Activated CD4-positive, alpha-beta T cell treated with anti-CD3 and anti-CD28 coated beads for 36 hours (primary cell): ENCODE data around the gene KIF1A. TPM values are rescaled to one million over a fixed set of nuclear protein-coding genes. Genes with fewer than 3 reads are reported as not detected.
A peak's percentile ranks its signal among the peaks of the same experiment; 100 is the strongest.

Source experiments
- ATAC-seq: fragments of 200-7000 bp; cut with Tn5 transposase; one replicate; pipeline ENCODE4 v1.10.0; 2021; ENCODE audit warnings: mild to moderate bottlenecking, moderate library complexity
- CTCF ChIA-PET: fragments of 350-600 bp; sonication (Branson Sonifier 250); formaldehyde crosslinking; loops from one replicate; lab custom pipeline; 2021; ENCODE audit warnings: antibody characterized with exemption; lab: Charles Lee
- POLR2A ChIA-PET: fragments of 350-600 bp; sonication (Branson Sonifier 250); formaldehyde crosslinking; loops from one replicate; lab custom pipeline; 2021; ENCODE audit warnings: antibody characterized with exemption, inconsistent platforms; lab: Charles Lee
- DNase-seq: peaks from one replicate; pipeline ENCODE4 v3.0.0-alpha.2; 2020
- H3K27ac Mint-ChIP-seq: one replicate; pipeline ENCODE4 v1.8.0; 2021; ENCODE audit warnings: mixed read lengths
- H3K27me3 Mint-ChIP-seq: one replicate; pipeline ENCODE4 v1.8.0; 2021; ENCODE audit warnings: mixed read lengths
- H3K36me3 Mint-ChIP-seq: one replicate; pipeline ENCODE4 v1.8.0; 2021; ENCODE audit warnings: low read depth, mixed read lengths
- H3K4me1 Mint-ChIP-seq: one replicate; pipeline ENCODE4 v1.8.0; 2021; ENCODE audit warnings: mixed read lengths
- H3K4me3 Mint-ChIP-seq: one replicate; pipeline ENCODE4 v1.8.0; 2021; ENCODE audit warnings: mild to moderate bottlenecking, moderate library complexity, mixed read lengths
- H3K9me3 Mint-ChIP-seq: one replicate; pipeline ENCODE4 v1.8.0; 2021; ENCODE audit warnings: low read depth, mixed read lengths
- intact Hi-C, 2 experiments: fragments of 100-400 bp; cut with DNase I in 1 of 2; cut with micrococcal nuclease in 1 of 2; formaldehyde crosslinking; loops; one replicate each; pipeline versions ENCODE4 v1.14.2 to v1.15.1; 2022 to 2024; cut with DNase I, micrococcal nuclease
- total RNA-seq, 2 experiments: library from RNA; stranded (reverse); gene quantifications; one replicate each; pipeline ENCODE4 v1.2.3, GENCODE V29; 2021

Gene KIF1A
- total RNA-seq, 2 experiments from 2014 or later, result 4.6 to 8.2 TPM

GRCh38 chr2:240823449-240824336 is 3.7 kb upstream of the KIF1A start:
- no peak overlapping the region for H3K4me3 Mint-ChIP-seq
- no peak overlapping the region for H3K27ac Mint-ChIP-seq
- DNase-seq (no peak), ATAC-seq (no peak)
- intact Hi-C loops, result no loop called here
- CTCF ChIA-PET, result no interaction called here
- H3K27me3 Mint-ChIP-seq, result peaks cover 54% of the 10 kb centered on the region
- no peaks in the 10 kb centered on the region for H3K36me3 Mint-ChIP-seq
- no peaks in the 10 kb centered on the region for H3K9me3 Mint-ChIP-seq
- peaks cover 6% of the 10 kb centered on the region for H3K4me1 Mint-ChIP-seq
- POLR2A ChIA-PET, result no interaction called here

- no peak for DNase-seq
- POLR2A ChIA-PET, result no interaction called here
- H3K4me1 Mint-ChIP-seq, result peaks cover 6% of the 10 kb centered on the region
These were observed 2.3 kb upstream of the KIF1A start for GRCh38 chr2:240822280-240822847.

GRCh38 chr2:240821429-240821778 is 1.4 kb upstream of the KIF1A start:
- no peaks in the 10 kb centered on the region for H3K36me3 Mint-ChIP-seq
- ATAC-seq (no peak), DNase-seq (no peak)
- POLR2A ChIA-PET, result no interaction called here
- H3K4me3 Mint-ChIP-seq, result peak overlapping the region; percentile 60
- H3K4me1 Mint-ChIP-seq, result peaks cover 6% of the 10 kb centered on the region
- no peaks in the 10 kb centered on the region for H3K9me3 Mint-ChIP-seq
- intact Hi-C loops, result no loop called here
- peaks cover 49% of the 10 kb centered on the region for H3K27me3 Mint-ChIP-seq
- no peak overlapping the region for H3K27ac Mint-ChIP-seq
- CTCF ChIA-PET, result interaction anchor here (0.6 kb wide), 1 partner anchor 18 kb away, joined by 3 read pairs; no protein-coding TSS in a partner anchor

More at GRCh38 chr2:240822280-240822847, 2.3 kb upstream of the KIF1A start:
- Mint-ChIP-seq H3K36me3 (no peaks in the 10 kb centered on the region), H3K27ac (no peak overlapping the region), H3K27me3 (peaks cover 58% of the 10 kb centered on the region), H3K4me3 (no peak overlapping the region), H3K9me3 (no peaks in the 10 kb centered on the region)
- ATAC-seq, result no peak
- CTCF ChIA-PET, result interaction anchor here (0.6 kb wide), 1 partner anchor 309 kb away, joined by 4 read pairs; no protein-coding TSS in a partner anchor
- intact Hi-C loops, result no loop called here

- Mint-ChIP-seq H3K27me3 (peaks cover 47% of the 10 kb centered on the region), H3K4me3 (peak overlapping the region; percentile 60), H3K9me3 (no peaks in the 10 kb centered on the region), H3K4me1 (peaks cover 6% of the 10 kb centered on the region), H3K36me3 (no peaks in the 10 kb centered on the region), H3K27ac (no peak overlapping the region)
- ATAC-seq (peak; percentile 54), DNase-seq (peak; percentile 52)
- POLR2A ChIA-PET, result no interaction called here
- intact Hi-C loops, result no loop called here
- CTCF ChIA-PET, result interaction anchor here (0.6 kb wide), 1 partner anchor 19 kb away, joined by 3 read pairs; no protein-coding TSS in a partner anchor
These were observed 799 bp upstream of the KIF1A start for GRCh38 chr2:240820607-240821428.

- no peak for ATAC-seq
- Mint-ChIP-seq H3K4me1 (peaks cover 6% of the 10 kb centered on the region), H3K27ac (no peak overlapping the region), H3K27me3 (peaks cover 38% of the 10 kb centered on the region), H3K36me3 (no peaks in the 10 kb centered on the region), H3K9me3 (peaks cover 2% of the 10 kb centered on the region), H3K4me3 (no peak overlapping the region)
- intact Hi-C loops, result loop anchor here in 1 of 2 experiments (1.0 kb wide), 1 partner anchor 13 kb away; no protein-coding TSS in a partner anchor
- peak; percentile 26 for DNase-seq
- ChIA-PET CTCF (interaction anchor here (0.6 kb wide), 1 partner anchor 545 kb away, joined by 3 read pairs; no protein-coding TSS in a partner anchor), POLR2A (no interaction called here)
These were observed 727 bp downstream of the KIF1A start for GRCh38 chr2:240819126-240819857.

GRCh38 chr2:240818293-240819125 is 1.5 kb downstream of the KIF1A start:
- H3K27ac Mint-ChIP-seq, result no peak overlapping the region
- H3K36me3 Mint-ChIP-seq, result no peaks in the 10 kb centered on the region
- peaks cover 35% of the 10 kb centered on the region for H3K27me3 Mint-ChIP-seq
- H3K4me1 Mint-ChIP-seq, result peaks cover 6% of the 10 kb centered on the region
- POLR2A ChIA-PET, result no interaction called here
- ATAC-seq, result no peak
- H3K9me3 Mint-ChIP-seq, result peaks cover 6% of the 10 kb centered on the region
- no peak for DNase-seq
- CTCF ChIA-PET, result no interaction called here
- intact Hi-C loops, result loop anchor here in 1 of 2 experiments (1.0 kb wide), 1 partner anchor 14 kb away; no protein-coding TSS in a partner anchor
- H3K4me3 Mint-ChIP-seq, result peak overlapping the region; percentile 23

- Mint-ChIP-seq H3K27me3 (peaks cover 28% of the 10 kb centered on the region), H3K27ac (no peak overlapping the region), H3K4me1 (peaks cover 6% of the 10 kb centered on the region), H3K9me3 (peaks cover 6% of the 10 kb centered on the region), H3K36me3 (no peaks in the 10 kb centered on the region), H3K4me3 (no peak overlapping the region)
- CTCF ChIA-PET, result no interaction called here
- intact Hi-C loops, result no loop called here
- POLR2A ChIA-PET, result no interaction called here
- DNase-seq (no peak), ATAC-seq (no peak)
These were observed 2.3 kb downstream of the KIF1A start for GRCh38 chr2:240817496-240818292.

GRCh38 chr2:240816584-240817495 is 3.2 kb downstream of the KIF1A start:
- CTCF ChIA-PET, result no interaction called here
- DNase-seq (no peak), ATAC-seq (no peak)
- Mint-ChIP-seq H3K9me3 (peaks cover 6% of the 10 kb centered on the region), H3K4me1 (peaks cover 6% of the 10 kb centered on the region), H3K27me3 (peaks cover 20% of the 10 kb centered on the region), H3K27ac (no peak overlapping the region), H3K4me3 (no peak overlapping the region), H3K36me3 (no peaks in the 10 kb centered on the region)
- POLR2A ChIA-PET, result no interaction called here
- intact Hi-C loops, result no loop called here
